ENCODE data around the gene ATP13A3.

Gene ATP13A3

DNA sequence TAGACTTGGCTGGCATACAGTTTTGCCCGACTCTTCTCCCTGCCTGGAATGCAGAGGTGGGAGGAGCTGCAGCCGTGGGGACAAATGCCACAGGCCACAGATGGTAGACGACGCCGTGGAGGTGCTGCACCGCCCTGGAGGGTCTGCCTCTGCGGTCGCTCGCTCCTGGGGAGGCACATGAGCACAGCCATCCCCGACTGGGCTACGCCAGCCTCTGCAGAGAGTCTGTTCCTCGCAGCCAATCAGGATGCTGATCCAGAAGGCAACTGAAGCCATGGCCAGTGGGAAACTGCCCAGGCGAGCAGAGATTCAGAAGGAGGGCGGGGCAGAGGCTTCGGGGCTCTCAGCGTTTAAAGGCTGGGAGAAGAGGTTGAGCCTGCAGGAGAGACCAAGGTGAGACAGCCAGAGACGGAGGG, 105.3 kb downstream of the ATP13A3 start:
- DNase-seq = no peak
- TF ChIP-seq POLR2A (IDR thresholded peaks at IDR 0.05; ENCODE audit: low read length) (no peak), GATA1 (IDR thresholded peaks at IDR 0.05; ENCODE audit: low read depth, low read length) (no peak)

GRCh38 chr3:194380326-194380725, 106.5 kb downstream of the ATP13A3 start:
- no peak for DNase-seq
- TF ChIP-seq GATA1 (IDR thresholded peaks at IDR 0.05; ENCODE audit: low read depth, low read length) (no peak), POLR2A (IDR thresholded peaks at IDR 0.05; ENCODE audit: low read length) (no peak)

DNA sequence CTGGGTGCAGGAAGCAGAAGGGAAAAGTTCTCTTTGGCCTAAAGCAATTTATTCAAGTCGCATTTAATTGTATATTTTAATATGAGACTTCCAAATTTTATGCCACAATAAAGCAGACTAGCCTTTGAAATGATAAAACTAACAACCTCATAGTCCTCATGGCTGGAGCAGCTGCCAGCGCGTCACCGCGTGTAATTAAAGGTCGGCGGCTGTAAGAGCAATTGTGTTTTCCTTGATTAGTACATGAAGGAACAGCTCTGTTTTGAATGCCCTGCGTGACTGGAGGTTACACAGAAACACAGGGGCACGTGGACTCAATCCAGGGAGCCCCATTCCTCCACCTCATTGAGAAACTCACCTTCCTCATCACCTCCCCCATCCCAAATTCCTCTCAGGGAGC, 107.2 kb downstream of the ATP13A3 start:
- TF ChIP-seq POLR2A (IDR thresholded peaks at IDR 0.05; ENCODE audit: low read length) (no peak), GATA1 (IDR thresholded peaks at IDR 0.05; ENCODE audit: low read depth, low read length) (no peak)
- no peak for DNase-seq

- no peak for DNase-seq
- no peak for TF ChIP-seq POLR2A (IDR thresholded peaks at IDR 0.05; ENCODE audit: low read length)
- no peak for TF ChIP-seq GATA1 (IDR thresholded peaks at IDR 0.05; ENCODE audit: low read depth, low read length)
These were observed 107.6 kb downstream of the ATP13A3 start for GRCh38 chr3:194379231-194379630.

- TF ChIP-seq GATA1 (IDR thresholded peaks at IDR 0.05; ENCODE audit: low read depth, low read length) = no peak
- no peak for DNase-seq
These were observed 109.1 kb downstream of the ATP13A3 start for GRCh38 chr3:194377708-194378107.

DNA sequence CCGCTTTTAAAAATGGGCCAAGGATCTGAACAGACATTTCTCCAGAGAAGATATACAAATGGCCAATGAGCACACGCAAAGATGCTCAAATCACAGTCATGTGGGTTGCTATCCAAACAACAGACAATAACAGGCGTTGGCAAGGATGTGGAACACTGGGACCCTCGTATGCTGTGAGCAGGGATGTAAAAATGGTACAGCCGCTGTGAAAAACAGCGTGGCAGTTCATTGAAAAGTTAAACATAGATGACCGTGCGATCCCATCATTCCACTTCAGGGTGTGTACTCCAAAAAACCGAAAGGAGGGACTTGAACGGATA, 110.6 kb downstream of the ATP13A3 start:
- TF ChIP-seq GATA1 (IDR thresholded peaks at IDR 0.05; ENCODE audit: low read depth, low read length) = no peak
- no peak for TF ChIP-seq POLR2A (IDR thresholded peaks at IDR 0.05; ENCODE audit: low read length)
- no peak for DNase-seq

DNA sequence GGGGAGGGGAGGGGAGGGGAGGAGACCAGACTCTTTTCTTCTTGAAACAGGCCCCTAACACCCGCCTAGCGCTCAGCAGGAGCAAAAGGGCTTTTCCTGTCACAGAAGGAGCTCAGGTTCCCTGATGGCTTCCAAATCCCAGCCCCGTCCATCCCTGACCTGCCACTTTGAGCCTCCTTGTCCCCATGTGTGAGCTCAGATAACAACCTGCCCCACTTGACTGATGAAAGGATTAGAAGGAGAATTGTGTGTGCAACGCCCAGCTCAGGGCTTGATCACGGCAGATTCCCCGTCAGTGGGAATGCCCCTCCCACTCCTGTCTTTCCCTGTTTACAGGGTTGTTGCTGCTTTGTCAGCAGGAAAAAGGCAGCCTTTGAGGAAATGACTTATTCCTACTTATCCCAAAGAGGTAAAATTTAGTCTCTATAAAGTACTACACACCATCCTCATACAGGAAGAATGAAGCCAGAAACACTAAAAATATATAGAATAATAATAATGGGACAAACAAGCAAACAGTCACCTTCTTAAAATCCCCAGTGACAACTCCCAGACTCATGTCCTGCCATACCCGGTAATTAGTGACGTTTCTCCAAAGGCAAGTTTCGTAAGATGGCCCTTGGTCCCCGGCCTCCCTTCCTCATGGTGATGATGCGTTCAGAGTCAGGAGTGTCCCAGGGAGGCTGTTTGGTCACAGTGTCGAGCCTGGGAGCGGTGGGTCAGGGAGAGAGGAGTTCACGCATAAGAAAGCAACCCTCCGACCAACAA, 111.1 kb downstream of the ATP13A3 start:
- TF ChIP-seq GATA1 (IDR thresholded peaks at IDR 0.05; ENCODE audit: low read depth, low read length) (no peak), POLR2A (IDR thresholded peaks at IDR 0.05; ENCODE audit: low read length) (no peak)

GRCh38 chr3:194374935-194375334, 111.9 kb downstream of the ATP13A3 start:
- no peak for DNase-seq
- TF ChIP-seq POLR2A (IDR thresholded peaks at IDR 0.05; ENCODE audit: low read length) (no peak), GATA1 (IDR thresholded peaks at IDR 0.05; ENCODE audit: low read depth, low read length) (no peak)

More for the DNA sequence above, 111.1 kb downstream of the ATP13A3 start:
- DNase-seq = no peak

DNA sequence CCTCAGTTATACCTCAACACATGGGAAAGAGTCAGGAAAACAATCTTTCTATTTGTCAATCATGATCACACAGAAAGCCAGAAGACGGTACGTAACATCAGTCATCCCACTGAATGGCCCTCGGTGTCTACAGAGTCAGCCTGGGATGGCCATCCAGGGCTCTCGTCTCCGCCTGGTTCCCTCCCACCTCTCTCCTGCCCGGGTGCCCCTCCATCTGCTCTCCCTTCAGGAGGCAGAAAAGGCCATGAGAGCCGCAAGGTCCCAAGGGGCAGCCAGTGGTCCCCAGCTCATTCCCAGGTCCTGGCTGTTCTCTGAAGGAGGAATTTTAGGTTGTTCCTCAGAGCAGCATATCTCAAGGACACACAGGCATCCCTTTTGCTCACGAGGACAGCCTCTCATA, 112.9 kb downstream of the ATP13A3 start:
- TF ChIP-seq POLR2A (IDR thresholded peaks at IDR 0.05; ENCODE audit: low read length) = no peak
- TF ChIP-seq GATA1 (IDR thresholded peaks at IDR 0.05; ENCODE audit: low read depth, low read length) = no peak
- no peak for DNase-seq

DNA sequence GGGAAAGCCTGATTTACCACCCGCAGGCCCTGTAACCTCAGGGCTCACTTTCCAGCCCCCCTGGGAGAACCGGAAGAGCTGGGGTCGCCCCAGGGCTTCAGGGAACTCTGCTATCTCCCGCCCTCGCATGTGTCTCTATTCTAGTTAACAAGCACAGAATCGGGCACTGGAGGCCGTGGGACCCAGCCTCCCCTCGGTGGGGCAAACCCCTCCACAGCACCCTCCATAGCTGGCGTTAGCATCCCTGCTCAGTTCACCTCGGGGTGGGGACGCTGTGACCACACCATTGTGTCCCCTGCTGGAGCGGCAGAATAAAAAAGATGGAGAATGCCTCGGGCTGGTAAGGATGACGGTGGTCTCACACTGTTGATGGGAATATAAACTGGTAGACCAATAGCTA, 113.8 kb downstream of the ATP13A3 start:
- no peak for TF ChIP-seq POLR2A (IDR thresholded peaks at IDR 0.05; ENCODE audit: low read length)
- no peak for TF ChIP-seq GATA1 (IDR thresholded peaks at IDR 0.05; ENCODE audit: low read depth, low read length)
- no peak for DNase-seq

- DNase-seq = no peak
- no peak for TF ChIP-seq POLR2A (IDR thresholded peaks at IDR 0.05; ENCODE audit: low read length)
- no peak for TF ChIP-seq GATA1 (IDR thresholded peaks at IDR 0.05; ENCODE audit: low read depth, low read length)
These were observed 116.0 kb downstream of the ATP13A3 start for GRCh38 chr3:194370753-194371152.

DNA sequence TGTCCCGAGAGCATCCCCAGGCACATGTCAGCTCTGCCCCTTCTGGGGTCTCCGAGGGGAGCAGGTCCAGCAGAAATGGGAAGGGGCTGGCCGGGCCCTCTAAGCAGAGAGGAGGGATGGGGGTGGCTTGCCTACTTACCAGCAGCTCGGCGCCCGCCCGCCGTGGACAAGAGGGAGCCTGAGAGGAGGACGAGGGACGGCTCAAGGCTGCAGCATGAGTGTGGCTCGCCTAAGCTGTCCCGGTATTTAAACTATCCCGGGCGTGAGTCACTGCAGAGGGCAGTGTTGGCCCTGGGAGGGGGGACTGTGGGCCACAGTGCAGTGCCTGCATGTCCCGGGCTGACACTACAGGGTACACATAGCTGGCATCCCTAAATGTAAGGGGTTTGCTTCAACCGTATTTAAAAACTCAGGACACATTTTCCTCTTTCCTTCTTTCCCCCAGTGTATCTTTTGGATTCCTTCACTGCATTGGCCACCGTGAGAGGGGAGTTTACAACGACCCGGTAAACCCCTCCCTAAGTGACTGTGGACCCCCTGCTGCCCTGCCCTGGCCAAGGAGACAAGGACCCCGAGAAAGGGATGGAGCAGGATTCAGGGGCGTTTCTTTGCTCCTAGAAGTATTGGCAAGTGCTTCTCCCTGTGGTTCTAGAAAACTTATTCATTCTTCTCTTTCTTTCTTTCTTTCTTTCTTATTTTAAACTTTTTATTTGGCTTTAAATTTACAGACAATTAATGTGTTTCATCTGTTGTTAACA, 117.1 kb downstream of the ATP13A3 start, which contains the start of gene LRRC15:
Gene LRRC15, minus strand, starts transcription at position 222 of the 758 bp plus-strand sequence. CDS start 8,700 bp downstream, outside the sequence.
- no peak for TF ChIP-seq POLR2A (IDR thresholded peaks at IDR 0.05; ENCODE audit: low read length)
- TF ChIP-seq GATA1 (IDR thresholded peaks at IDR 0.05; ENCODE audit: low read depth, low read length) = no peak
- DNase-seq = no peak

- DNase-seq = no peak
- no peak for TF ChIP-seq POLR2A (IDR thresholded peaks at IDR 0.05; ENCODE audit: low read length)
These were observed 117.9 kb downstream of the ATP13A3 start for GRCh38 chr3:194368918-194369317.

DNA sequence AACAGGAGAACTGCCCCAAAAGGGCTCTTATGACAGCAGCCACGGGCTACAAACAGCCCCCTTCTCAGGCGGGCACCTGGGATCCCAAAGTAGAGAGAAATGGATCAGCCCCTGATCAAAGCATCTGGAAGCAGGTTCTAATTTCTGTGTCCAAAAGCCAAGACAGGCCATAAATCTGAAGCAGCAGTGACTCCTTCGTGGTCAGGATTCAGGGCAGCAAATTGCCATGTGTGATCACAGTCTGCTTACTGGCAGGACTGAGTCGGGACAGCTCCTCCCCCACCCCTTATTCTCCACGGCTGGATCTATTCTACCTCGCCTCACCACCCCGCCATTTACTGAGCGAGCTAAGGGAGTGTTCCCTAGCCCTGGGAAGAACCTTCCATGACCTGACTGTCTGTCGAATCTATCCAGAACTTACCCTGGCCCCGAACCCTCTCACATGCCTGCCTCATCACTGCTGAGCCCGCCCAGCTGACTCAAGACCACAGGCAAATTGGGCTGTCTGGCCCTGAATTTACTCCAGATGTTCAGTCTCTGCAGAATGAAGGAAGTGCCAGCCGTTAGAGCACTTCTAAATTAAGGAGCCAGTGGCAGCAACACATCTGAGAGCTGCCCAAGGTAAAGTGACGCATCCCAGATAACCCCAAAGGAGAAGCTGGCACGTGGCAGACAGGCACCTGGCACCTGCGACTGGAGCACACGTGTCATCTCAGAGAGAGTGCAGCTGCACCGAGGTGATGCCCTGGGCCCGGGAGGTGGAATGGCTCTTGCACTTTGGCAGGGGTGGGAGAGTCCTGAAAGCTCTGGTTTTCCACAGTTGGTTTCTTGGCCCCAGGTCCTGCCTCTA, 118.6 kb downstream of the ATP13A3 start:
- DNase-seq = no peak
- TF ChIP-seq POLR2A (IDR thresholded peaks at IDR 0.05; ENCODE audit: low read length) (no peak), GATA1 (IDR thresholded peaks at IDR 0.05; ENCODE audit: low read depth, low read length) (no peak)
